ENCODE measurements around the gene KCTD17. TPM values are rescaled to one million over a fixed set of nuclear protein-coding genes. Genes with fewer than 3 reads are reported as not detected.

Gene KCTD17
- total and polyA plus RNA-seq, 2 of the 13 experiments (the other 11 are each of a cell fraction or from before 2014, with no cell fraction given), result 5.3 to 11.7 TPM

GRCh38 chr22:37037669-37038068, 13.9 kb upstream of the KCTD17 start:
- BruUV-seq (replicated peaks), result no TSS peak
- no peak for ATAC-seq
- H3K27me3 ChIP-seq (ENCODE audit: control insufficient read depth in 1 of 2, insufficient read depth in 2 of 2, low read length in 2 of 2), result no peaks in the 10 kb centered on the region
- no peaks in the 10 kb centered on the region for H3K79me2 ChIP-seq (ENCODE audit: insufficient read depth, low read length)
- H3K9me3 ChIP-seq (ENCODE audit: low read length), result no peaks in the 10 kb centered on the region
- no peak overlapping the region for H3K4me3 ChIP-seq (replicated peaks in 1 of 3; ENCODE audit: insufficient read depth in 1 of 3, low read depth in 2 of 3, low read length in 3 of 3)
- no peak overlapping the region for H3K9ac ChIP-seq (ENCODE audit: insufficient read depth, low read depth, low read length)
- intact Hi-C loops (cut with micrococcal nuclease; ENCODE audit: unreplicated experiment) (no loop called here), in situ Hi-C loops (cut with HindIII; ENCODE audit: extremely low pct_ligation_motif_present, low pct_unique_long_range_greater_than_20kb) (no loop called here)
- 85% methylated on average over 14 of the region's 14 CpGs for WGBS (ENCODE audit: low lambda C conversion rate)
- no peaks in the 10 kb centered on the region for H4K20me1 ChIP-seq (ENCODE audit: insufficient read depth, low read length)
- no peaks in the 10 kb centered on the region for H3K36me3 ChIP-seq (replicated peaks in 1 of 2; ENCODE audit: control insufficient read depth in 1 of 2, insufficient read depth in 2 of 2, low read length in 2 of 2)
- ChIA-PET POLR2A (interaction anchor here (13.3 kb wide), 1 partner anchor 19 kb away, joined by 383 read pairs; the partner anchor contains the start of genes MPST and TST), CTCF (ENCODE audit: low intra/inter-chr PET ratio, low total read pairs) (no interaction called here)
- FAIRE-seq, result no peak
- peak overlapping the region; percentile 11 for H3K27ac ChIP-seq (ENCODE audit: extremely low read length, insufficient read depth, low read length)
- no peak overlapping the region for H3K4me2 ChIP-seq (ENCODE audit: low read depth, low read length)
- H3K4me1 ChIP-seq (ENCODE audit: insufficient read depth, low read length), result peaks cover 85% of the 10 kb centered on the region
- no peak overlapping the region for H2AFZ ChIP-seq (ENCODE audit: low read length)
- no peak for DNase-seq (ENCODE audit: low spot score)
- TF ChIP-seq ZNF761 (CRISPR knock-in tag; conservative IDR thresholded peaks at IDR 0.05) (no peak), ZNF724P (CRISPR knock-in tag; IDR thresholded peaks at IDR 0.05; ENCODE audit: borderline replicate concordance) (no peak), ZNF143 (CRISPR knock-in tag; IDR thresholded peaks at IDR 0.05) (no peak), NFAT5 (CRISPR knock-in tag; IDR thresholded peaks at IDR 0.05) (no peak), HNRNPL (IDR thresholded peaks at IDR 0.05; ENCODE audit: low read depth, low read length) (0 out of 2 replicates have a peak, but pooled peaks have one; percentile 35), ZBTB21 (CRISPR knock-in tag; IDR thresholded peaks at IDR 0.05) (no peak), ZNF564 (CRISPR knock-in tag; IDR thresholded peaks at IDR 0.05) (no peak), GFI1 (CRISPR knock-in tag; IDR thresholded peaks at IDR 0.05; ENCODE audit: borderline replicate concordance) (no peak), PHF20 (CRISPR knock-in tag; IDR thresholded peaks at IDR 0.05) (no peak), EZH2 (conservative IDR thresholded peaks at IDR 0.05; ENCODE audit: low read depth, low read length) (no peak), ZNF138 (CRISPR knock-in tag; IDR thresholded peaks at IDR 0.05; ENCODE audit: low read depth) (no peak), ZBTB33 (CRISPR knock-in tag; IDR thresholded peaks at IDR 0.05) (peak; percentile 64; the same call in 1 of the 2 replicates), SALL2 (CRISPR knock-in tag; IDR thresholded peaks at IDR 0.05) (no peak), AKNA (CRISPR knock-in tag; IDR thresholded peaks at IDR 0.05; ENCODE audit: borderline replicate concordance) (no peak)
